ENCODE data around the gene RASSF9. TPM values are rescaled to one million over a fixed set of nuclear protein-coding genes. Genes with fewer than 3 reads are reported as not detected.

Gene RASSF9
- total and polyA plus RNA-seq, 10 of the 15 experiments (the other 5 are each of a cell fraction or from before 2014, with no cell fraction given), result under 0.01 to 0.10 TPM; not detected in 8

GRCh38 chr12:85865890-85866289, 29.7 kb upstream of the RASSF9 start:
- in situ Hi-C loops (cut with MboI), result loop anchor here (5.0 kb wide), 2 partner anchors 289 to 399 kb away; no protein-coding TSS in a partner anchor
- no peaks in the 10 kb centered on the region for H3K79me2 ChIP-seq (ENCODE audit: control insufficient read depth, insufficient read depth, low read length)
- H3K36me3 ChIP-seq (ENCODE audit: control insufficient read depth in 2 of 2, insufficient read depth in 2 of 2, low read length in 1 of 2), result no peaks in the 10 kb centered on the region
- FAIRE-seq, result no peak
- no peaks in the 10 kb centered on the region for H4K20me1 ChIP-seq (ENCODE audit: control insufficient read depth, insufficient read depth)
- TF ChIP-seq, protein P1, sequence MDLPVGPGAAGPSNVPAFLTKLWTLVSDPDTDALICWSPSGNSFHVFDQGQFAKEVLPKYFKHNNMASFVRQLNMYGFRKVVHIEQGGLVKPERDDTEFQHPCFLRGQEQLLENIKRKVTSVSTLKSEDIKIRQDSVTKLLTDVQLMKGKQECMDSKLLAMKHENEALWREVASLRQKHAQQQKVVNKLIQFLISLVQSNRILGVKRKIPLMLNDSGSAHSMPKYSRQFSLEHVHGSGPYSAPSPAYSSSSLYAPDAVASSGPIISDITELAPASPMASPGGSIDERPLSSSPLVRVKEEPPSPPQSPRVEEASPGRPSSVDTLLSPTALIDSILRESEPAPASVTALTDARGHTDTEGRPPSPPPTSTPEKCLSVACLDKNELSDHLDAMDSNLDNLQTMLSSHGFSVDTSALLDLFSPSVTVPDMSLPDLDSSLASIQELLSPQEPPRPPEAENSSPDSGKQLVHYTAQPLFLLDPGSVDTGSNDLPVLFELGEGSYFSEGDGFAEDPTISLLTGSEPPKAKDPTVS (IDR thresholded peaks at IDR 0.05; ENCODE audit: low read depth, low read length), result no peak
- TF ChIP-seq EZH2 (IDR thresholded peaks at IDR 0.05; ENCODE audit: borderline replicate concordance, control insufficient read depth, low read depth, low read length) (no peak), STAT1 (conservative IDR thresholded peaks at IDR 0.05) (no peak), TBL1XR1 (IDR thresholded peaks at IDR 0.05; ENCODE audit: low read depth, low read length) (no peak), SUZ12 (IDR thresholded peaks at IDR 0.05; ENCODE audit: unreplicated experiment) (no peak)
- ChIA-PET CTCF (interaction anchor here (0.9 to 9.3 kb wide), 12 partner anchors 10 to 441 kb away, joined by 3 to 86 read pairs (median 8); no protein-coding TSS in a partner anchor), RAD21 (ENCODE audit: unreplicated experiment) (interaction anchor here (1.2 to 3.8 kb wide), 6 partner anchors 51 to 441 kb away, joined by 3 to 30 read pairs (median 19); no protein-coding TSS in a partner anchor), POLR2A (no interaction called here), SMC1A (ENCODE audit: uncharacterized antibody, unreplicated experiment) (interaction anchor here (0.8 to 7.3 kb wide), 5 partner anchors 290 to 441 kb away, joined by 3 to 40 read pairs (median 22); no protein-coding TSS in a partner anchor)
- no peak for DNase-seq (ENCODE audit: low read depth, low spot score)
- H3K9me3 ChIP-seq (replicated peaks; ENCODE audit: control insufficient read depth, insufficient read depth, low read length), result no peaks in the 10 kb centered on the region
- no peak overlapping the region for H2AFZ ChIP-seq (ENCODE audit: control insufficient read depth, low read depth, low read length)
- 23% methylated on average over 6 of the region's 6 CpGs for WGBS (ENCODE audit: insufficient coverage, insufficient replicate concordance, low lambda C conversion rate, missing lambda C conversion rate)
- no peak overlapping the region for H3K4me3 ChIP-seq
- no TSS peak for BruUV-seq (replicated peaks)
- no peak overlapping the region for H3K27ac ChIP-seq (ENCODE audit: control insufficient read depth, insufficient read depth)
- H3K4me1 ChIP-seq (ENCODE audit: control insufficient read depth, insufficient read depth, low read length), result no peaks in the 10 kb centered on the region
- H3K27me3 ChIP-seq (replicated peaks in 1 of 2; ENCODE audit: control insufficient read depth in 2 of 2, insufficient read depth in 2 of 2, low read length in 1 of 2), result no peaks in the 10 kb centered on the region
- no peak for ATAC-seq
- intact Hi-C loops (cut with micrococcal nuclease; ENCODE audit: unreplicated experiment), result no loop called here
- H3K4me2 ChIP-seq (ENCODE audit: control insufficient read depth, insufficient read depth), result no peak overlapping the region
- no peak overlapping the region for H3K9ac ChIP-seq (ENCODE audit: control insufficient read depth, insufficient read depth, low read length)

DNA sequence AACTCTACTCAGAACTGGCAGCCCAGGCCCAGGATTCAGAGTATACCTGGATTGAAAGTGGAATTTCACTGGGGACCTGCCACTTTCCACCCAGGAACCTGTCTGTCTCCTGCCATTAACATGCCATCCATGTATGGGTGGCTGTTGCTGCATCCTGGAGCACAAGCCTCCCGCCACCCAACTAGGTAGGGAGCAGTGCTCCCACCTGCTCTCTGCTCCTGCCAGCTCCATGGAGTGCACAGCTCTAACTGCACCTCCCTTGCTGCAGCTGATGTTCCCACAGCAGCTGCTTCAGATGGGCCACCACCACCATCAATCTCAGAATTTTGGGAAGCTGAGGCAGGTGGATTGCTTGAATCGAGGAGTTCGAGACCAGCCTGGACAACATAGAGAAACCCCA, 20.8 kb upstream of the RASSF9 start:
- H3K9me3 ChIP-seq (replicated peaks; ENCODE audit: control insufficient read depth, insufficient read depth, low read length), result no peaks in the 10 kb centered on the region
- ATAC-seq (no peak), DNase-seq (ENCODE audit: low read depth, low spot score) (no peak), FAIRE-seq (no peak)
- H3K4me2 ChIP-seq (ENCODE audit: control insufficient read depth, insufficient read depth), result no peak overlapping the region
- SMC1A ChIA-PET (ENCODE audit: uncharacterized antibody, unreplicated experiment), result interaction anchor here (1.1 kb wide), 2 partner anchors 10 to 12 kb away, joined by 3 to 4 read pairs; no protein-coding TSS in a partner anchor
- CTCF ChIA-PET, result interaction anchor here (2.5 to 5.0 kb wide), 2 partner anchors 10 to 14 kb away, joined by 10 to 23 read pairs; no protein-coding TSS in a partner anchor
- H3K36me3 ChIP-seq (ENCODE audit: control insufficient read depth in 2 of 2, insufficient read depth in 2 of 2, low read length in 1 of 2), result no peaks in the 10 kb centered on the region
- intact Hi-C loops (cut with micrococcal nuclease; ENCODE audit: unreplicated experiment) (no loop called here), in situ Hi-C loops (cut with MboI) (no loop called here)
- no peaks in the 10 kb centered on the region for H3K79me2 ChIP-seq (ENCODE audit: control insufficient read depth, insufficient read depth, low read length)
- no peak overlapping the region for H2AFZ ChIP-seq (ENCODE audit: control insufficient read depth, low read depth, low read length)
- RAD21 ChIA-PET (ENCODE audit: unreplicated experiment), result no interaction called here
- no peak overlapping the region for H3K27ac ChIP-seq (ENCODE audit: control insufficient read depth, insufficient read depth)
- H4K20me1 ChIP-seq (ENCODE audit: control insufficient read depth, insufficient read depth), result no peaks in the 10 kb centered on the region
- no peak overlapping the region for H3K9ac ChIP-seq (ENCODE audit: control insufficient read depth, insufficient read depth, low read length)
- POLR2A ChIA-PET, result no interaction called here
- H3K4me1 ChIP-seq (ENCODE audit: control insufficient read depth, insufficient read depth, low read length), result no peaks in the 10 kb centered on the region
- BruUV-seq (replicated peaks), result no TSS peak
- whole genome bisulfite sequencing (ENCODE audit: insufficient coverage, insufficient replicate concordance, low lambda C conversion rate, missing lambda C conversion rate), result 0% methylated on average over 3 of the region's 3 CpGs
- H3K27me3 ChIP-seq (replicated peaks in 1 of 2; ENCODE audit: control insufficient read depth in 2 of 2, insufficient read depth in 2 of 2, low read length in 1 of 2), result no peaks in the 10 kb centered on the region
- H3K4me3 ChIP-seq, result no peak overlapping the region
- TF ChIP-seq TBL1XR1 (IDR thresholded peaks at IDR 0.05; ENCODE audit: low read depth, low read length) (no peak), KDM1A (IDR thresholded peaks at IDR 0.05; ENCODE audit: borderline replicate concordance) (no peak), SPI1 (IDR thresholded peaks at IDR 0.05; ENCODE audit: borderline replicate concordance, insufficient read depth, low read depth, low read length) (no peak), PRDM15 (CRISPR knock-in tag; IDR thresholded peaks at IDR 0.05) (no peak), ASH2L (IDR thresholded peaks at IDR 0.05; ENCODE audit: borderline replicate concordance, low read depth) (no peak), ZNF24 (IDR thresholded peaks at IDR 0.05) (no peak), MEF2A (IDR thresholded peaks at IDR 0.05; ENCODE audit: insufficient read depth, low read depth, low read length) (no peak), YBX1 (IDR thresholded peaks at IDR 0.05) (no peak), CBX3 (IDR thresholded peaks at IDR 0.05; ENCODE audit: borderline replicate concordance, low read depth) (no peak)
